DMS 273 (cell line): ENCODE results near the gene OR52A5.
"Not testable (repeated sequence)": the region's sequence is repeated elsewhere in the genome, so short reads cannot be mapped to it uniquely, and the experiment has no call there.

Source experiments
- DNase-seq: peaks from one replicate; lab custom pipeline; 2025; ENCODE audit not compliant: unreplicated experiment; lab: John Stamatoyannopoulos, UW

Gene OR52A5

GRCh38 chr11:5137996-5138395, at the start of gene OR52A5:
Gene OR52A5, minus strand, starts transcription at chr11:5138356. Its CDS starts 5,714 bp downstream, at chr11:5132642.
- no peak for DNase-seq

- DNase-seq, result no peak
Observed at GRCh38 chr11:5178046-5178837, 40.1 kb upstream of the OR52A5 start.

GRCh38 chr11:5174934-5175333, 36.8 kb upstream of the OR52A5 start:
- DNase-seq, result no peak

GRCh38 chr11:5171856-5172255, 33.7 kb upstream of the OR52A5 start:
- DNase-seq, result no peak

DNA sequence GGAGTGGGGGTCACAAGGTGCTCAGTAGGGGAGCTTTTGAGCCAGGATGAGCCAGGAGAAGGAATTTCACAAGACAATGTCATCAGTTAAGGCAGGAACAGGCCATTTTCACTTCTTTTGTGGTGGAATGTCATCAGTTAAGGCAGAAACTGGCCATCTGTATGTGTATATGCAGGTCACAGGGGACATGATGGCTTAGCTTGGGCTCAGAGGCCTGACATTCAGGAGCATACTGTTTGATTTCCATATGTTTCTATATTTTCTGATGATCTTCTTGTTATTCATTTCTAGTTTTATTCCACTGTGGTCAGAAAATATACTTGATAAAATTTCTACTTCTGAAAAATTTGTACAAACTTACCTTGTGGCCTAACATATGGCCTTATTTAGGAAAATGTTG, 27.7 kb upstream of the OR52A5 start:
- not testable (repeated sequence) for DNase-seq

GRCh38 chr11:5164807-5165206, 26.7 kb upstream of the OR52A5 start:
- DNase-seq, result not testable (repeated sequence)

DNA sequence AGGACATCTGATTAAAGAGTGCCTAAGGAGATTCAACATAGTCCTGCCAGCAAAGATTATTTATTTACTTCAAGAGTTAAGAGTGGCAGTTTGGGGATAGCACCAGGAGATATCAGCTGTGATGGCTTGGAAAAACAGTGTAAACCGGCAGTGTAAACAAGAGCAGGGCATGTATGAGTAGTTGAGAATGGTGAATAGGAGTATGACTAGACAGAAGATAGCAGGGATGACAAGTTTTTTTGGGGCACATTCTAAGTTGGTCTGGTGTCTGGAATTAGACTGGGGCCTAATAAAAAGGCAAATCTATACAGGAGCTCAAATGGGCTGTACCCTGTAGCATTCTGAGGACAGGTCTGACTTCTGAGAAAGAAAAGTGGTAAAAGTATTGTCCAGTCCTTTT, 22.9 kb upstream of the OR52A5 start:
- DNase-seq, result not testable (repeated sequence)

DNA sequence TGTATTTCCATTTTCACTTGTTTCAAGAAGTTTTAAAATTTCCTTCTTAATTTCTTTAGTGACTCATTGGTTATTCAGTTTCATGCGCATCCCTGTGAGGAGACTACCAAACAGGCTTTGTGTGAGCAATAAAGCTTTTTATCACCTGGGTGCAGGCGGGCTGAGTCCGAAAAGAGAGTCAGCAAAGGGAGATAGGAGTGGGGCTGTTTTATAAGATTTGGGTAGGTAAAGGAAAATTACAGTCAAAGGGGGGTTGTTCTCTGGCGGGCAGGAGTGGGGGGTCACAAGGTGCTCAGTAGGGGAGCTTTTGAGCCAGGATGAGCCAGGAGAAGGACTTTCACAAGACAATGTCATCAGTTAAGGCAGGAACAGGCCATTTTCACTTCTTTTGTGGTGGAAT, 22.1 kb upstream of the OR52A5 start:
- not testable (repeated sequence) for DNase-seq

DNA sequence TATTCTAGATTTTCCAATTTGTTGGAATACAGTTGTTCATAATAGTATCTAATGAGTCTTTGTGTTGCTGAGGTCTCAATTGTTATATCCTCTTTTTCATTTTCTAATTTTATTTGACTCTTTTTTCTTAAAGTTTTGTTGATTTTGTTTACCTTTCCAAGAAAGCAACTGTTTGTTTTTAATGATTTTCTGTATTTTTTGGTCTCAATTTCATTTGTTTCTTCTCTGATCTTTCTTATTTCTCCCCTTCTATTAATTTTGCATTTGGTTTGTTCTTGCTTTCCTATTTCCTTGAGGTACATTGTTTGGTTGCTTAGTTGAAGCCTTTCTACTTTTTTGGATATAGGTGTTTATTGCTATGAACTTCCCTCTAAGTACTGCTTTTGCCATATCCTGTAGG, 21.6 kb upstream of the OR52A5 start:
- DNase-seq, result no peak

- no peak for DNase-seq
Observed at GRCh38 chr11:5154657-5155056, 16.5 kb upstream of the OR52A5 start, which contains the start of gene OR52A1. Gene OR52A1, minus strand, starts transcription at chr11:5154757. Its CDS starts 2,388 bp downstream, at chr11:5152369.

- no peak for DNase-seq
Observed at GRCh38 chr11:5153574-5154431, 15.6 kb upstream of the OR52A5 start.

DNA sequence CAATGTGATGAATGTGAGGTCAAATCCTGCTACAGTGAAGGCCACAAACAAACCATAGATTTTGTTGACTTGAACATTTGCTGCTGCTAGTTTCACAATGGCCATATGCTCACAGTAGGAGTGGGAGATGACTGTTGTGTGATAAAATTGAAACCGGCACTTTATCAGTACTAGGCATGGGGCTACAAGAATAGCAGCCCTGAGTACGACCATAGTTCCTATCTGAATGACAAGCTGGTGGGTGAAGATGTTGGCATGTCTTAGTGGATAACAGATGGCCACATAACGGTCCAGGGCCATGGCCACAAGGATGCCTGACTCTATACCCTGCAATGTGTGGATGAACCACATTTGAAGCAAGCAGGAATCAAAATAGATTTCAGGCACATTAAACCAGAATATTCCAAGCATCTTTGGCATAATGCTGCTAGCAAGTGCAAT, 13.6 kb upstream of the OR52A5 start:
- no peak for DNase-seq

GRCh38 chr11:5144206-5144605, 6.0 kb upstream of the OR52A5 start:
- not testable (repeated sequence) for DNase-seq

DNA sequence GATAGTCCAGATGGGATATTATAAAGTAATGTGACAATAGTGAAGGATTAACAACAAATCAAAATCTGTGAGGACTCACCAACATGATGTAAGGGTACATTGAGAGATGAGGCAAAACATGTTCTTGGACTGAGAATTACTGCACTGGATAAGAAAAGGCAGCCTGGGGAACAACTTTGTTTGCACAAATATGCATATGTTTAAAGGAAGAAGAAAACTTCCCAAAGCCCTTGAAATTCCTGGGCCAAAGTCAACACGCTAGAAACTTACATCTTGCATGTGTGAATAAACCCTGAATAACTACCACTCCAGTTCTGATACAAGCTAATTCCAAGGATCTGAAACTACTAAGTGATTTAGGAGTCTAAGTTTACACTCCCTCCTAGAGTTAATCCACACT, 1.1 kb downstream of the OR52A5 start:
- no peak for DNase-seq

DNA sequence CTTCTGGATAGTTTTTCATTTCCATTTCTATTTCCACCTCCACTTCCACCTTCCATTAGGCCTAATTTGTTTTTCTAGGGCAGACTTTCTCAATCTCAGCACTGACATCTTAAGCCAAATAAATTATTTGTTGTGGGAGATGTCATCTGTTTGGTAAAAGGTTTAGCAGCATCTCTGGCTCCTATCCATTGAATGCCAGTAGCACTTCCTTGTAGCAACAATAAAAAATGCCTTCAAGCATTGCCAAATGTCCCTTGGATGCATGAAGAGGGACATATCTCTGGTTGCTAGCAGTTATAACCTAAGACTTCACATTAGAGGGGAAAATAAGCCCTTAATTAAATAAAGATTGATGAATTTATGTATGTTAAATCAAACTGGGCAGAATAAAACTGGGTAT, 1.9 kb downstream of the OR52A5 start:
- DNase-seq, result no peak

- DNase-seq, result no peak
Observed at GRCh38 chr11:5131584-5132335, 6.4 kb downstream of the OR52A5 start.

GRCh38 chr11:5129457-5129877, 8.7 kb downstream of the OR52A5 start:
- DNase-seq, result no peak

DNA sequence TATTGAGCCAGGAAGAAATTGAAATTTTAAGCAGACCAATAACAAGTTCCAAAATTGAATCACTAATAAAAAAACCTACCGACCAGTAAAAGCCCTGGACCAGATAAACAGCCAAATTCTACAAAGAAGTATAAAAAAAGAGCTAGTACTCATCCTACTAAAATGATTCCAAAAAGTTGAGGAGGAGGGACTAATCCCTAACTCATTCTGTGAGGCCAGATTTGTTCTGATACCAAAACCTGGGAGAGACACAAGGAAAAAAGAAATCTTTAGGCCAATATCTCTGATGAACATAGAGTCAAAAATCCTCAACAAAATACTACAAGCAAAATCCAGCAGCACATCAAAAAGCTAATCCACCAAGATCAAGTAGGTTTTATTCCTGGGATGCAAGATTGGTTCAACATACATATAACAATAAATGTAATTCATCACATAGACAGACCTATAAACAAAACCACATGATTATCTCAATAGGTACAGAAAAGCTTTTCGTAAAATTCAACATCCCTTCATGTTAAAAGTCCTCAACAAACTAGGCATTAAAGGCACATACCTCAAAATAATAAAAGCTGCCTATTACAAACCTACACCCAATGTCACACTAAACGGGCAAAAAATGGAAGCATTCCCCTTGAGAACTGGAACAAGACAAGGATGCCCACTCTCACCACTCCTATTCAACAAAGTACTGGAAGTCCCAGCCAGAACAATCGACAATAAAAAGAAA, 13.1 kb downstream of the OR52A5 start:
- DNase-seq, result no peak

DNA sequence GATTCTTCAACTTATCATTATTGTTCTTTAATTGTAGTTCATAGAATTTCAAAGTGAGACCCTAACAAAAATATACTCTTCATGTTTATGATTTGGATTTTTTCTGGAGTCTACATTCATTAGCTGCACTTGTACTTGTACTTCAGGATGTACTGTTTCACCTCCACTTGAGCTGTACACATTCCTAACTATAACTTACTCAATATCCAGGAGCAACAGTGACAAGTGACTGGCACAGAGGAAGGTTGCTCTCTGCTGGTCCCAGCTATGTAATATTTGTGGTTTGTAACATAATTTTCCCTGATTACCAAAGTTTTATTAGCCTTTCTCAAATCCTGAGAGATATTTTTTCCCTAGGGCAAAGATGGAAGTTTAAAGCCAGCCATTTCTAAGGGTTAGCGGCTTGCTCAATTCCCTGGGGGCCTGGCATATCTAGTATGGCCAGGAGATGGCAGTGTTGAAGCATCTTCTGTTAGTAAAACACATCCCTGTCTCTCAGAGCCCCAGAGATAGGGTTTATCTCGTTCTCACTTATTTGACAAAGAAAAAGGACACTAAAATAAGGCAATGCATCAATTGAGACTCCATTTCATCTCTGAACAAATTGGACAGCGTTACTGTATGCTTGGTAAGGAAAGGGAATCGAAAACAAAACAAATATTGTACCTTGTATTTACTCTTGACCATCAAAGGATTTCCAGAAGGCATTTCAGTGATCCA, 14.2 kb downstream of the OR52A5 start:
- peak; percentile 74 for DNase-seq

- no peak for DNase-seq
Observed at GRCh38 chr11:5118893-5119292, 19.3 kb downstream of the OR52A5 start.
